GM23338 (cell line): Measurements from ENCODE around the gene SSU72. TPM values are rescaled to one million over a fixed set of nuclear protein-coding genes. Genes with fewer than 3 reads are reported as not detected.
"Not testable (repeated sequence)": the region's sequence is repeated elsewhere in the genome, so short reads cannot be mapped to it uniquely, and the experiment has no call there.

Experiments
- ATAC-seq: fragments of 200-7000 bp; cut with Tn5 transposase; 3 replicates; pipeline ENCODE4 v1.9.1; 2020
- DNase-seq: peaks from one replicate; pipeline ENCODE4 v3.0.0-alpha.2; 2015; ENCODE audit warnings: low spot score
- H2AFZ ChIP-seq: fragments of 200-600 bp; sonication (generic); 2 replicates; pipeline ENCODE4 v1.8.0; 2016; ENCODE audit warnings: antibody characterized with exemption, mild to moderate bottlenecking, moderate library complexity
- H3F3A ChIP-seq: fragments of 200-600 bp; sonication (generic); replicated peaks from 2 replicates; pipeline ENCODE4 v1.8.0; 2017; ENCODE audit warnings: antibody characterized with exemption, mixed run types, low read depth
- H3K27ac ChIP-seq: fragments of 200-600 bp; sonication (generic); 2 replicates; pipeline ENCODE4 v1.6.1; 2016; ENCODE audit warnings: low read depth
- H3K27me3 ChIP-seq: fragments of 200-600 bp; sonication (generic); 2 replicates; pipeline ENCODE4 v1.8.0; 2016; ENCODE audit warnings: mild to moderate bottlenecking, mixed run types, moderate library complexity; ENCODE audit not compliant: insufficient read depth
- H3K36me3 ChIP-seq: fragments of 200-600 bp; sonication (generic); 2 replicates; pipeline ENCODE4 v1.8.0; 2016; ENCODE audit warnings: mild to moderate bottlenecking; ENCODE audit not compliant: insufficient read depth
- H3K4me1 ChIP-seq: fragments of 200-600 bp; sonication (generic); 2 replicates; pipeline ENCODE4 v1.8.0; 2016; ENCODE audit warnings: mild to moderate bottlenecking, moderate library complexity; ENCODE audit not compliant: insufficient read depth
- H3K4me2 ChIP-seq: fragments of 200-600 bp; sonication (generic); 2 replicates; pipeline ENCODE4 v1.7.1; 2017; ENCODE audit warnings: mixed run types
- H3K4me3 ChIP-seq: fragments of 200-600 bp; sonication (generic); 2 replicates; pipeline ENCODE4 v1.6.1; 2016; ENCODE audit warnings: mixed run types
- H3K79me2 ChIP-seq: fragments of 200-600 bp; sonication (generic); replicated peaks from 2 replicates; pipeline ENCODE4 v1.8.0; 2017; ENCODE audit warnings: mild to moderate bottlenecking; ENCODE audit not compliant: insufficient read depth
- H3K9me2 ChIP-seq: fragments of 200-600 bp; sonication (generic); 2 replicates; pipeline ENCODE4 v1.8.0; 2017; ENCODE audit not compliant: insufficient read depth
- H4K20me1 ChIP-seq: fragments of 200-600 bp; sonication (generic); replicated peaks from 2 replicates; pipeline ENCODE4 v1.8.0; 2017; ENCODE audit warnings: mild to moderate bottlenecking; ENCODE audit not compliant: insufficient read depth
- H3K27ac Mint-ChIP-seq: 2 replicates; pipeline ENCODE4 v1.8.0; 2020; ENCODE audit warnings: inconsistent platforms, mild to moderate bottlenecking, moderate library complexity, mixed read lengths
- H3K27me3 Mint-ChIP-seq: 3 replicates; pipeline ENCODE4 v1.8.0; 2022; ENCODE audit warnings: low read depth, mild to moderate bottlenecking, moderate library complexity, mixed read lengths, inconsistent platforms; ENCODE audit not compliant: insufficient read depth, poor library complexity
- H3K36me3 Mint-ChIP-seq: 3 replicates; pipeline ENCODE4 v1.8.0; 2021; ENCODE audit warnings: low read depth, mild to moderate bottlenecking, inconsistent platforms, moderate library complexity, mixed read lengths
- H3K4me1 Mint-ChIP-seq: 3 replicates; pipeline ENCODE4 v1.8.0; 2020; ENCODE audit warnings: mild to moderate bottlenecking, inconsistent platforms, mixed read lengths
- H3K4me3 Mint-ChIP-seq: 3 replicates; pipeline ENCODE4 v1.8.0; 2021; ENCODE audit warnings: moderate library complexity, mild to moderate bottlenecking, inconsistent platforms, mixed read lengths
- H3K9me3 Mint-ChIP-seq: 3 replicates; pipeline ENCODE4 v1.8.0; 2020; ENCODE audit warnings: moderate library complexity, mild to moderate bottlenecking, inconsistent platforms, mixed read lengths
- EZH2 ChIP-seq: fragments of 200-600 bp; sonication (generic); IDR thresholded peaks from one replicate; pipeline ENCODE4 v1.8.0; 2017; ENCODE audit warnings: antibody characterized with exemption, mild to moderate bottlenecking, low read depth; ENCODE audit not compliant: unreplicated experiment
- EZH2phosphoT487 ChIP-seq: fragments of 200-600 bp; sonication (generic); IDR thresholded peaks from one replicate; pipeline ENCODE4 v1.8.1; 2018; ENCODE audit warnings: antibody characterized with exemption; ENCODE audit not compliant: unreplicated experiment
- NANOG ChIP-seq: IDR thresholded peaks from 2 replicates; pipeline ENCODE4 v1.6.1; 2016; ENCODE audit warnings: antibody characterized with exemption, borderline replicate concordance
- STAT1 ChIP-seq: IDR thresholded peaks from one replicate; pipeline ENCODE4 v1.6.1; 2016; ENCODE audit warnings: antibody characterized with exemption; ENCODE audit not compliant: unreplicated experiment
- ZNF331 ChIP-seq: fragments of 250-450 bp; sonication (Bioruptor Pico); IDR thresholded peaks from 2 replicates; pipeline ENCODE4 v1.5.0; 2020; ENCODE audit warnings: low read depth, mild to moderate bottlenecking, moderate library complexity
- polyA plus RNA-seq: library from polyadenylated mRNA; unstranded; fragments of >200 nt; fragmentation: Nextera tagmentation; extraction: Ambion mirVana; gene quantifications from 2 replicates; pipeline ENCODE4 v1.2.1, GENCODE V29; 2016
- total RNA-seq: library from RNA; depleted of rRNA; stranded (reverse); fragments of >200 nt; shearing (Covaris generic); gene quantifications from 2 replicates; pipeline ENCODE4 v1.2.3, GENCODE V29; 2014
- TF ChIP-seq, protein P1 (sequence below): IDR thresholded peaks from one replicate; pipeline ENCODE4 v1.6.1; 2018; ENCODE audit warnings: antibody characterized with exemption; ENCODE audit not compliant: unreplicated experiment
- TF ChIP-seq, protein P2 (sequence below), 2 experiments: fragments of 200-600 bp in 1 of 2; sonication (generic) in 1 of 2; conservative IDR thresholded peaks; 2 replicates each; pipeline versions ENCODE4 v1.5.1 to v1.6.1; 2016 to 2017; ENCODE audit warnings: antibody characterized with exemption in 2 of 2, low read depth in 2 of 2, mild to moderate bottlenecking in 2 of 2, moderate library complexity in 1 of 2

SSU72 gene
- total and polyA plus RNA-seq, 2 experiments from 2014 or later, result 148 to 248 TPM

DNA sequence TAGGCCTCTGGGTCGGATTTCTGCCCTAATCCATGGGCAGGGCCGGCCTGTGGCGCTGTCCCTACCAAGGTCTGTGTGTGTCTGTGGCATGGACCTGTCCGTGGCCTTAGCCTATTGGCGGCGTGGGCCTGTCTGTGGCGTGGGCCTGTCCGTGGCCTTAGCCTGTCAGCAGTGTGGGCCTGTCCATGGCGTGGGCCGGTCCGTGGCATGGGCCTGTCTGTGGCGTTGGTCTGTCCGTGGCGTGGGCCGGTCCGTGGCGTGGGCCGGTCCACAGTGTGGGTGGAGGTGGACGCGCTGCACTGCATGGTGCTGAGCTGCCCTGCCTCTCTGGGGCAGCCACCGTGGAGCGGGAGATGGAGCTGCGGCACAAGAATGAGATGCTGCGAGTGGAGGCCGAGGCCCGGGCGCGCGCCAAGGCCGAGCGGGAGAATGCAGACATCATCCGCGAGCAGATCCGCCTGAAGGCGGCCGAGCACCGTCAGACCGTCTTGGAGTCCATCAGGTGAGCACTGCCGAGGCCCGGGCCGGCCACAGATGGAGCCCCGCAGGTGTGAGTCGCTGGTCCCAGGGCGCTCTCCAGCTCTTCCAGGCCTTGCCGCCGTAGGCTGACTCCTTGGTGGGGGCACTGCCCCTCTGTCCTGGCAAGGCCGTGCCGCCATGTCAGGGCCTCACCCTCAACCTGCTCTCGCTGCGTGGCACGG, 54.7 kb downstream of the SSU72 start:
- not testable (repeated sequence) for H3K9me3 Mint-ChIP-seq, H3K4me2 ChIP-seq, H3K9me2 ChIP-seq, H3K4me3 Mint-ChIP-seq, H3K27ac ChIP-seq, H3K79me2 ChIP-seq, H3K27me3 Mint-ChIP-seq, DNase-seq, H3K27me3 ChIP-seq, H4K20me1 ChIP-seq, H3K27ac Mint-ChIP-seq, H3F3A ChIP-seq, H2AFZ ChIP-seq, H3K4me1 Mint-ChIP-seq, ATAC-seq, H3K4me3 ChIP-seq, H3K4me1 ChIP-seq, H3K36me3 ChIP-seq
- H3K36me3 Mint-ChIP-seq, result peaks cover 28% of the 10 kb centered on the region
- peak; percentile 42 for TF ChIP-seq EZH2phosphoT487

DNA sequence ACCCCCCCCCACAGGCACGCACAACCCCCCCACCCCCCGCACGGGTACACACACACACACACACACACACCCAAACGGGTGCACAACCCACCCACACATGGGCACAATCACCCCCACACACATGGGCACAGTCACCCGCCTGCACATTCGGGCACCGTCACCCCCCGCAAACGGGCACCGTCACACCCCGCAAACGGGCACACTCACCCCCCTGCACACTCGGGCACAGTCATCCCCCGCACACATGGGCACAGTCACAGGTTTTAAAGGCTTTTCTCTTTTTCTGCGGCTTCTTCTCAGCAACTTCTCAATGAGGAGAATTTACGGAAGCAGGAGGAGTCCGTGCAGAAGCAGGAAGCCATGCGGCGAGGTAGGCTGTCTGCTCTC, 56.0 kb downstream of the SSU72 start:
- H3K36me3 Mint-ChIP-seq, result peaks cover 28% of the 10 kb centered on the region
- not testable (repeated sequence) for H3K27ac Mint-ChIP-seq, ATAC-seq, H3K4me3 ChIP-seq, H3K4me2 ChIP-seq, DNase-seq, H3K4me1 Mint-ChIP-seq, H3K27ac ChIP-seq, H3K4me1 ChIP-seq, H3K27me3 ChIP-seq, H2AFZ ChIP-seq, H4K20me1 ChIP-seq, H3K9me2 ChIP-seq, H3K9me3 Mint-ChIP-seq, H3K27me3 Mint-ChIP-seq, H3K36me3 ChIP-seq, H3F3A ChIP-seq, H3K4me3 Mint-ChIP-seq
- peaks cover 12% of the 10 kb centered on the region for H3K79me2 ChIP-seq

DNA sequence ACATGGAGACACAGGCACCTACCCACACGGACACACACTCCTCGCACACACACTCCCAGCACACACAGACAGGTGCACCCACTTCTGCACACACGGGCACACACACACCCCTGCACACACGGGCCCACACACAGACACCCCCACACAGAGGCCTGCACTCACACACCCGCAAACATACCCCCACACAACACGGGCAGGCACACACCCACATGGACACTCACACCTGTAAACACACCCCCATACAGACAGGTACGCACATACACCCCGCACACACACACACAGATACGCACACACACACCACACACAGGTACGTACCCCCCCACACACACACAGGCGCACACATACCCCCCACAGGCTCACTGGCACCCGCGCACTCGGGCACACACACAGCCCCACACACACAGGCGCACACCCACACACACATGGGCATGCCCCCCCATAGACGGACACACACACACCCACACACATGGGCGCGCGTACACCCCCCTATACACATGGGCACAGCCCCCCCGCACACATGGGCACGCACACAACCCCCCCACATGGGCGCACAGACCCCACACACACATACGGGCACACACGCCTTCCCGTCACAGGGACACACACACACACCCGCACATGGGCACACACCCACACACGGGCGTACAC, 56.6 kb downstream of the SSU72 start:
- Histone ChIP-seq H3K4me3 (no peak overlapping the region), H3K4me2 (no peak overlapping the region), H3F3A (no peaks in the 10 kb centered on the region), H3K27ac (no peak overlapping the region), H2AFZ (no peak overlapping the region), H3K9me2 (no peaks in the 10 kb centered on the region), H4K20me1 (no peaks in the 10 kb centered on the region; the same call in 1 of the 2 replicates), H3K4me1 (no peaks in the 10 kb centered on the region), H3K27me3 (no peaks in the 10 kb centered on the region), H3K36me3 (peaks cover 5% of the 10 kb centered on the region), H3K79me2 (peaks cover 15% of the 10 kb centered on the region)
- peaks cover 3% of the 10 kb centered on the region; the same call in 1 of the 3 replicates for H3K4me1 Mint-ChIP-seq
- DNase-seq, result no peak
- H3K4me3 Mint-ChIP-seq, result no peak overlapping the region
- no peak overlapping the region for H3K27ac Mint-ChIP-seq
- ATAC-seq, result no peak
- H3K9me3 Mint-ChIP-seq, result no peaks in the 10 kb centered on the region
- H3K27me3 Mint-ChIP-seq, result peaks cover 7% of the 10 kb centered on the region
- peaks cover 28% of the 10 kb centered on the region for H3K36me3 Mint-ChIP-seq
- TF ChIP-seq ZNF331 (CRISPR knock-in tag), result no peak
- TF ChIP-seq NANOG, result no peak
- TF ChIP-seq, protein P1, sequence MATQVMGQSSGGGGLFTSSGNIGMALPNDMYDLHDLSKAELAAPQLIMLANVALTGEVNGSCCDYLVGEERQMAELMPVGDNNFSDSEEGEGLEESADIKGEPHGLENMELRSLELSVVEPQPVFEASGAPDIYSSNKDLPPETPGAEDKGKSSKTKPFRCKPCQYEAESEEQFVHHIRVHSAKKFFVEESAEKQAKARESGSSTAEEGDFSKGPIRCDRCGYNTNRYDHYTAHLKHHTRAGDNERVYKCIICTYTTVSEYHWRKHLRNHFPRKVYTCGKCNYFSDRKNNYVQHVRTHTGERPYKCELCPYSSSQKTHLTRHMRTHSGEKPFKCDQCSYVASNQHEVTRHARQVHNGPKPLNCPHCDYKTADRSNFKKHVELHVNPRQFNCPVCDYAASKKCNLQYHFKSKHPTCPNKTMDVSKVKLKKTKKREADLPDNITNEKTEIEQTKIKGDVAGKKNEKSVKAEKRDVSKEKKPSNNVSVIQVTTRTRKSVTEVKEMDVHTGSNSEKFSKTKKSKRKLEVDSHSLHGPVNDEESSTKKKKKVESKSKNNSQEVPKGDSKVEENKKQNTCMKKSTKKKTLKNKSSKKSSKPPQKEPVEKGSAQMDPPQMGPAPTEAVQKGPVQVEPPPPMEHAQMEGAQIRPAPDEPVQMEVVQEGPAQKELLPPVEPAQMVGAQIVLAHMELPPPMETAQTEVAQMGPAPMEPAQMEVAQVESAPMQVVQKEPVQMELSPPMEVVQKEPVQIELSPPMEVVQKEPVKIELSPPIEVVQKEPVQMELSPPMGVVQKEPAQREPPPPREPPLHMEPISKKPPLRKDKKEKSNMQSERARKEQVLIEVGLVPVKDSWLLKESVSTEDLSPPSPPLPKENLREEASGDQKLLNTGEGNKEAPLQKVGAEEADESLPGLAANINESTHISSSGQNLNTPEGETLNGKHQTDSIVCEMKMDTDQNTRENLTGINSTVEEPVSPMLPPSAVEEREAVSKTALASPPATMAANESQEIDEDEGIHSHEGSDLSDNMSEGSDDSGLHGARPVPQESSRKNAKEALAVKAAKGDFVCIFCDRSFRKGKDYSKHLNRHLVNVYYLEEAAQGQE, result no peak
- no peak for TF ChIP-seq EZH2
- TF ChIP-seq STAT1, result no peak
- no peak for TF ChIP-seq EZH2phosphoT487
- TF ChIP-seq, protein P2, sequence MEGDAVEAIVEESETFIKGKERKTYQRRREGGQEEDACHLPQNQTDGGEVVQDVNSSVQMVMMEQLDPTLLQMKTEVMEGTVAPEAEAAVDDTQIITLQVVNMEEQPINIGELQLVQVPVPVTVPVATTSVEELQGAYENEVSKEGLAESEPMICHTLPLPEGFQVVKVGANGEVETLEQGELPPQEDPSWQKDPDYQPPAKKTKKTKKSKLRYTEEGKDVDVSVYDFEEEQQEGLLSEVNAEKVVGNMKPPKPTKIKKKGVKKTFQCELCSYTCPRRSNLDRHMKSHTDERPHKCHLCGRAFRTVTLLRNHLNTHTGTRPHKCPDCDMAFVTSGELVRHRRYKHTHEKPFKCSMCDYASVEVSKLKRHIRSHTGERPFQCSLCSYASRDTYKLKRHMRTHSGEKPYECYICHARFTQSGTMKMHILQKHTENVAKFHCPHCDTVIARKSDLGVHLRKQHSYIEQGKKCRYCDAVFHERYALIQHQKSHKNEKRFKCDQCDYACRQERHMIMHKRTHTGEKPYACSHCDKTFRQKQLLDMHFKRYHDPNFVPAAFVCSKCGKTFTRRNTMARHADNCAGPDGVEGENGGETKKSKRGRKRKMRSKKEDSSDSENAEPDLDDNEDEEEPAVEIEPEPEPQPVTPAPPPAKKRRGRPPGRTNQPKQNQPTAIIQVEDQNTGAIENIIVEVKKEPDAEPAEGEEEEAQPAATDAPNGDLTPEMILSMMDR (conservative IDR thresholded peaks at IDR 0.05; ENCODE audit: low read depth in 2 of 2), result no peak
